Activated CD8-positive, alpha-beta T cell treated with anti-CD3 and anti-CD28 coated beads for 36 hours (primary cell): Measurements from ENCODE around the gene SPAG17. TPM values are rescaled to one million over a fixed set of nuclear protein-coding genes. Genes with fewer than 3 reads are reported as not detected.
A peak's percentile ranks its signal among the peaks of the same experiment; 100 is the strongest.

Source experiments
- ATAC-seq: fragments of 200-7000 bp; cut with Tn5 transposase; one replicate; pipeline ENCODE4 v1.10.0; 2021; ENCODE audit warnings: mild to moderate bottlenecking, moderate library complexity
- CTCF ChIA-PET: fragments of 350-600 bp; sonication (Branson Sonifier 250); formaldehyde crosslinking; loops from one replicate; lab custom pipeline; 2021; ENCODE audit warnings: antibody characterized with exemption; lab: Charles Lee
- POLR2A ChIA-PET: fragments of 350-600 bp; sonication (Branson Sonifier 250); formaldehyde crosslinking; loops from one replicate; lab custom pipeline; 2021; ENCODE audit warnings: antibody characterized with exemption; lab: Charles Lee
- DNase-seq: peaks from one replicate; pipeline ENCODE4 v3.0.0-alpha.2; 2020
- H3K27ac Mint-ChIP-seq: one replicate; pipeline ENCODE4 v1.8.0; 2021; ENCODE audit warnings: mild to moderate bottlenecking, mixed read lengths
- H3K27me3 Mint-ChIP-seq: one replicate; pipeline ENCODE4 v1.8.0; 2021; ENCODE audit warnings: mixed read lengths
- H3K36me3 Mint-ChIP-seq: one replicate; pipeline ENCODE4 v1.8.0; 2021; ENCODE audit warnings: low read depth, mixed read lengths
- H3K4me1 Mint-ChIP-seq: one replicate; pipeline ENCODE4 v1.8.0; 2021; ENCODE audit warnings: low read depth, mixed read lengths
- H3K4me3 Mint-ChIP-seq: one replicate; pipeline ENCODE4 v1.8.0; 2021; ENCODE audit warnings: mild to moderate bottlenecking, moderate library complexity, mixed read lengths
- H3K9me3 Mint-ChIP-seq: one replicate; pipeline ENCODE4 v1.8.0; 2021; ENCODE audit warnings: mixed read lengths
- intact Hi-C: fragments of 100-400 bp; cut with micrococcal nuclease; formaldehyde crosslinking; loops from one replicate; pipeline ENCODE4 v1.10.0; 2022
- total RNA-seq, 2 experiments: library from RNA; stranded (reverse); gene quantifications; one replicate each; pipeline ENCODE4 v1.2.3, GENCODE V29; 2021
- TF ChIP-seq, protein P1 (sequence below): fragments of 200-600 bp; IDR thresholded peaks from one replicate; pipeline ENCODE4 v1.8.0; 2022; ENCODE audit warnings: antibody characterized with exemption, mild to moderate bottlenecking

Gene SPAG17
- total RNA-seq, 2 experiments from 2014 or later, result not detected

DNA sequence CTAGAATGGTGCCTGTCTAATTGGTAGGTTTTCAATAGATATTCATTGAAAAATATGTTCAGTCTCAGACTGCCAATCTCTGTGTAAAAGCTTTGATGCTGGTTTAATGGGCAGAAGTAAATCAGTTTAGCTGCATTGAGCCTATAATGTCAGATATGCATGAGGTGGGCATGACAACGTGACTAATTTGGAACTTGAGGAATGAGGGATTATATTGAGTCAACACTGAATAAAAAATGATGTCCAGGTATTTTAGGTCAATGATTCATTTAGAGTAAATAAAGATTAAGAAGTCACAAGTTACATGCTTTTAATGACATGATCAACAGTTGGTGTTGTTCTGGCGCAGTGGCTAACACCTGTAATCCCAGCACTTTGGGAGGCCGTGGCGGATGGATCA is 252.5 kb downstream of the SPAG17 start:
- ATAC-seq (no peak), DNase-seq (no peak)
- peaks cover 47% of the 10 kb centered on the region for H3K4me1 Mint-ChIP-seq
- H3K9me3 Mint-ChIP-seq, result no peaks in the 10 kb centered on the region
- POLR2A ChIA-PET, result no interaction called here
- no peak overlapping the region for H3K4me3 Mint-ChIP-seq
- no peak overlapping the region for H3K27ac Mint-ChIP-seq
- H3K36me3 Mint-ChIP-seq, result peaks cover 49% of the 10 kb centered on the region
- TF ChIP-seq, protein P1, sequence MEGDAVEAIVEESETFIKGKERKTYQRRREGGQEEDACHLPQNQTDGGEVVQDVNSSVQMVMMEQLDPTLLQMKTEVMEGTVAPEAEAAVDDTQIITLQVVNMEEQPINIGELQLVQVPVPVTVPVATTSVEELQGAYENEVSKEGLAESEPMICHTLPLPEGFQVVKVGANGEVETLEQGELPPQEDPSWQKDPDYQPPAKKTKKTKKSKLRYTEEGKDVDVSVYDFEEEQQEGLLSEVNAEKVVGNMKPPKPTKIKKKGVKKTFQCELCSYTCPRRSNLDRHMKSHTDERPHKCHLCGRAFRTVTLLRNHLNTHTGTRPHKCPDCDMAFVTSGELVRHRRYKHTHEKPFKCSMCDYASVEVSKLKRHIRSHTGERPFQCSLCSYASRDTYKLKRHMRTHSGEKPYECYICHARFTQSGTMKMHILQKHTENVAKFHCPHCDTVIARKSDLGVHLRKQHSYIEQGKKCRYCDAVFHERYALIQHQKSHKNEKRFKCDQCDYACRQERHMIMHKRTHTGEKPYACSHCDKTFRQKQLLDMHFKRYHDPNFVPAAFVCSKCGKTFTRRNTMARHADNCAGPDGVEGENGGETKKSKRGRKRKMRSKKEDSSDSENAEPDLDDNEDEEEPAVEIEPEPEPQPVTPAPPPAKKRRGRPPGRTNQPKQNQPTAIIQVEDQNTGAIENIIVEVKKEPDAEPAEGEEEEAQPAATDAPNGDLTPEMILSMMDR, result no peak
- H3K27me3 Mint-ChIP-seq, result no peaks in the 10 kb centered on the region
- CTCF ChIA-PET, result no interaction called here
- intact Hi-C loops, result no loop called here

GRCh38 chr1:117930484-117930883 is 254.5 kb downstream of the SPAG17 start:
- TF ChIP-seq, protein P1, result no peak
- Mint-ChIP-seq H3K27me3 (no peaks in the 10 kb centered on the region), H3K27ac (peak overlapping the region; percentile 91), H3K9me3 (no peaks in the 10 kb centered on the region), H3K36me3 (peaks cover 42% of the 10 kb centered on the region), H3K4me1 (peaks cover 59% of the 10 kb centered on the region), H3K4me3 (peak overlapping the region; percentile 99)
- intact Hi-C loops, result no loop called here
- CTCF ChIA-PET, result interaction anchor here (0.7 to 1.5 kb wide), 4 partner anchors 10 to 34 kb away, joined by 4 to 5 read pairs (median 4); no protein-coding TSS in a partner anchor
- no peak for ATAC-seq
- DNase-seq, result no peak
- POLR2A ChIA-PET, result interaction anchor here (2.0 kb wide), 1 partner anchor 275 kb away, joined by 4 read pairs; no protein-coding TSS in a partner anchor

GRCh38 chr1:117930173-117930447 is 254.9 kb downstream of the SPAG17 start:
- peaks cover 59% of the 10 kb centered on the region for H3K4me1 Mint-ChIP-seq
- ChIA-PET POLR2A (interaction anchor here (1.4 to 2.0 kb wide), 2 partner anchors 38 to 275 kb away, joined by 3 to 4 read pairs; no protein-coding TSS in a partner anchor), CTCF (interaction anchor here (1.4 kb wide), 2 partner anchors 12 to 34 kb away, joined by 4 to 5 read pairs; no protein-coding TSS in a partner anchor)
- peak overlapping the region; percentile 99 for H3K4me3 Mint-ChIP-seq
- no peaks in the 10 kb centered on the region for H3K27me3 Mint-ChIP-seq
- DNase-seq (no peak), ATAC-seq (no peak)
- H3K36me3 Mint-ChIP-seq, result peaks cover 42% of the 10 kb centered on the region
- intact Hi-C loops, result no loop called here
- H3K27ac Mint-ChIP-seq, result peak overlapping the region; percentile 91
- TF ChIP-seq, protein P1, result no peak
- H3K9me3 Mint-ChIP-seq, result no peaks in the 10 kb centered on the region

DNA sequence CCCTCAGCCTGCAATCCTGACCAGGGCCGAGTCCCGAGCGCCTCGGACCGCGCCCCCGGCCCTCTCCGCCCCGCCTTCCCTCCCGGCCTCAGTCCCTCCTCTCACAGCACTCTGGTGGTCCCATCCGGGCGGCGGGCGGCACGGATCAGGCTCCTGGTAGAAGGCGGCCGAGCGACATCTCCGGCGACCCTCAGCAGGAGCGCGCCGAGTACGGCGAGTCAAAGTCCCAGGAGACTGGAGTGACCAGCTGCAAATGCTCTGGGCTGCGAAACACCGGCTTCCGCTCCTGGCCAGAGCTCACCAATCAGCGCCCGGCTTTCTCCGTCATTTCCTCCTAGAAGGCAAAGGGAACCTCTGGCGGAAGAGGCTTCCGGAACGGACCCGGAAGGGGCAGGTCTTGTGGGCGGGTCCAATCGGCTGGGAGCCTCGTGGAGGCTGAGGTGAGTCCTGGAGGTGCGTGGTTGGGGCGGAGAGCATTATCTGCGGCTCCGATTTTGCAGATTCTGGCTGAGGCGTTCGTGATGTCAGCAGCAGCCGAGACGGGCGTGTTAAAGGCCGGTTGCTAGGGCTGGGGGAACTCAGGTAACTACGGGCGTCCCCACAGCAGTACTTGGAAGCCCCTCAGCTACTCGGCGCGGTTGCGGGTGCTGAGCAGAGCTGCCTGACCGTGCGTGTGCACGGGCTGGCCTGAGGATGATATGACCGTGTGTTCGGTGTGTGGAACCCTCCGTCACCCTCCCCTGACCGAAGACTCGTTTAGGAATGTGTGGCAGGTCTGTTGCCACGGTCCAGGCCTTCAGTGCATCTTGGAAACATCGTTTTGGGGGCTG is 255.5 kb downstream of the SPAG17 start, which contains the start of the genes GDAP2 and WDR3:
TSS of gene GDAP2 (minus strand) at position 279 of the 830 bp plus-strand sequence. CDS start 9,264 bp downstream, outside the sequence.
TSS of gene WDR3 (plus strand) at position 397 of the 830 bp plus-strand sequence. CDS start 3,581 bp downstream, outside the sequence.
- Mint-ChIP-seq H3K36me3 (peaks cover 39% of the 10 kb centered on the region), H3K4me3 (peak within 1 kb of the TSS; percentile 99), H3K4me1 (peaks cover 59% of the 10 kb centered on the region), H3K27ac (peak within 1 kb of the TSS; percentile 91), H3K9me3 (no peaks in the 10 kb centered on the region), H3K27me3 (no peaks in the 10 kb centered on the region)
- ChIA-PET POLR2A (interaction anchor here (0.8 to 2.0 kb wide), 3 partner anchors 39 to 1210 kb away, joined by 3 to 4 read pairs (median 4); partner anchors contain the start of gene WARS2), CTCF (interaction anchor here (1.4 to 2.4 kb wide), 5 partner anchors 12 to 34 kb away, joined by 4 to 17 read pairs (median 4); no protein-coding TSS in a partner anchor)
- peak; percentile 97 for ATAC-seq
- intact Hi-C loops, result no loop called here
- peak; percentile 98 for DNase-seq
- TF ChIP-seq, protein P1, result no peak
